Lung (tissue), 12 donors: Measurements from ENCODE around the gene NFIB. TPM values are rescaled to one million over a fixed set of nuclear protein-coding genes. Genes with fewer than 3 reads are reported as not detected.
A peak's percentile ranks its signal among the peaks of the same experiment; 100 is the strongest.

Experiments
- ATAC-seq: fragments of 200-7000 bp; cut with Tn5 transposase; one replicate; pipeline ENCODE4 v1.9.1; 2020; ENCODE audit warnings: moderate number of reproducible peaks; ENCODE audit not compliant: insufficient read depth, low FRiP score
- DNase-seq, 3 donors: peaks; one replicate each; pipeline ENCODE4 v3.0.0-alpha.2; 2013 to 2017
- H3K27ac ChIP-seq, 2 donors: one replicate each; pipeline ENCODE4 v1.5.1; 2013; ENCODE audit warnings: mild to moderate bottlenecking in 2 of 2, moderate library complexity in 2 of 2, control low read depth in 1 of 2, inconsistent platforms in 1 of 2, low read depth in 1 of 2, low read length in 1 of 2
- H3K27me3 ChIP-seq, 3 donors: one replicate each; pipeline ENCODE4 v1.5.1; 2013; ENCODE audit warnings: low read length in 2 of 3; ENCODE audit not compliant: control insufficient read depth in 3 of 3, insufficient read depth in 3 of 3
- H3K36me3 ChIP-seq, 4 donors: one replicate each; pipeline ENCODE4 v1.5.1; 2013; ENCODE audit warnings: low read length in 4 of 4, mild to moderate bottlenecking in 1 of 4, moderate library complexity in 1 of 4; ENCODE audit not compliant: control insufficient read depth in 4 of 4, insufficient read depth in 4 of 4
- H3K4me1 ChIP-seq, 5 donors: one replicate each; pipeline ENCODE4 v1.5.1; 2013; ENCODE audit warnings: low read length in 5 of 5, mild to moderate bottlenecking in 2 of 5, moderate library complexity in 1 of 5; ENCODE audit not compliant: control insufficient read depth in 5 of 5, insufficient read depth in 5 of 5
- H3K4me3 ChIP-seq: one replicate; pipeline ENCODE4 v1.5.1; 2013; ENCODE audit warnings: mild to moderate bottlenecking, control low read depth, moderate library complexity
- H3K9ac ChIP-seq, 2 donors: one replicate each; pipeline ENCODE4 v1.5.1; 2013; ENCODE audit warnings: low read length in 2 of 2, control low read depth in 1 of 2; ENCODE audit not compliant: insufficient read depth in 1 of 2
- H3K9me3 ChIP-seq, 4 donors: one replicate each; pipeline ENCODE4 v1.5.1; 2013; ENCODE audit warnings: low read length in 3 of 4, mild to moderate bottlenecking in 1 of 4, moderate library complexity in 1 of 4; ENCODE audit not compliant: control insufficient read depth in 4 of 4, insufficient read depth in 3 of 4
- CTCF ChIP-seq: IDR thresholded peaks from 2 replicates; pipeline ENCODE4 v1.5.1; 2012; ENCODE audit warnings: mild to moderate bottlenecking; ENCODE audit errors: control extremely low read depth, extremely low read depth
- WGBS, 2 donors: extraction: QIAGEN DNeasy Blood & Tissue Kit; methylation state at CpG; one replicate each; pipeline ENCODE4 v1.1.7; 2013; 5-methylcytosine and 5-hydroxymethylcytosine counted together
- polyA plus RNA-seq, 2 donors: library from polyadenylated mRNA; stranded (reverse); fragments of 200-250 nt; gene quantifications; one replicate each; pipeline ENCODE4 v1.2.1, GENCODE V29; 2013
- total RNA-seq, 2 donors: library from RNA; depleted of rRNA in 1 of 2; stranded (reverse); fragments of >200 nt in 1 of 2; gene quantifications; one replicate each; pipeline ENCODE4 v1.2.1, GENCODE V29; 2014 to 2021
- donor health status: control.
- donor health status: control.
- donor health status: Bipolar disorder and iron deficiency.
- donor health status: healthy.
- donor health status: DM: yes; HTN: yes; CAD: no.

Gene NFIB
- total and polyA plus RNA-seq, 4 donors: 7.3 to 189 (median 51.0) TPM

DNA sequence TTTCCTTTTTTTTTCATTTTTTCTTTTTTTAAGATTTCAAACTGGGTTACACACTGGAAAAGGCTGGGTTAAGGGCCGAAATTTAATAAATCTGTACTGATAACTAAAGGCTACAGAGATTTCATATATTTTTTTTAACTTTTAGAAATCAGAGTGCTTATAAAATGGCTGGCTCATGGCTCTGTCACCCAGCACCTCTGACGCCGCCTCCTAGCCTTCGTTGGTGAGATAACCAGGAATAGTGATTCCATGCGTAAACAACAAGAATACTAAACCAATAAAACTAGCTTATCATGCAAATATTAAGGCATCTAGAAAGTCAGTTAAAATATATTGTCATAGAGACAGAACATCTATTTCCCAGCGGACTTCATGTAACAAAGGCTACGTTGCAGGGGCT is 226.4 kb downstream of the NFIB start:
- no peak for ATAC-seq
- Histone ChIP-seq H3K9ac (no peak overlapping the region), H3K27ac (no peak overlapping the region), H3K27me3 (no peaks in the 10 kb centered on the region), H3K36me3 (peaks cover 7 to 21% (median 12%) of the 10 kb centered on the region in 4 donors), H3K9me3 (no peaks in the 10 kb centered on the region), H3K4me1 (peaks cover 0 to 36% (median 14%) of the 10 kb centered on the region in 5 donors), H3K4me3 (no peak overlapping the region)
- 95 to 98% methylated on average over 7 of the region's 7 CpGs for WGBS, 2 donors
- TF ChIP-seq CTCF: no peak
- DNase-seq: no peak

- no peak for ATAC-seq
- Histone ChIP-seq H3K27ac (no peak overlapping the region), H3K9ac (no peak overlapping the region), H3K9me3 (no peaks in the 10 kb centered on the region), H3K4me3 (no peak overlapping the region), H3K27me3 (no peaks in the 10 kb centered on the region), H3K4me1 (peaks cover 0 to 39% (median 8%) of the 10 kb centered on the region in 5 donors), H3K36me3 (peaks cover 3 to 14% (median 9%) of the 10 kb centered on the region in 4 donors)
- no peak for DNase-seq
- 95% methylated on average over 5 of the region's 5 CpGs for WGBS, 2 donors
- TF ChIP-seq CTCF: no peak
These were observed 227.4 kb downstream of the NFIB start for GRCh38 chr9:14086495-14086894.

DNA sequence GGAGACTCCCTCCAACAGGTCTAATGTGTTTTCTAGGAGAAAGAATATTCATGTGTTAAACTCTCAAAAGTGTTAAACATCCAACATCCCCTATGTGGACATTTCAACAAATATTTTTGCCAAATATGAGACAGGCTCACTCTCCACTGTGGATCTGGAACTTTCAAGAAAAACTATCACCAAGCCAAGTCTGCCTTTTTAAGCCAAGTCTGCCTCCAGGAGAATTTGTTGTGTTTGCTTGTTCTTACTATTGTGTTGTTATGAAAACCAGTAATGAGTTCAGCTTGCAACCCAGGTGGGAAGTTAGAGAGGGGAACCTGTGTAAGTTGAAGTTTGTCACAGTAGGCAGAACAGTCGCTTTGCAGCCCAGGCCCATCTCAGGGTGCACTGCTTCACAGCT is 228.1 kb downstream of the NFIB start:
- Histone ChIP-seq H3K36me3 (peaks cover 3 to 14% (median 9%) of the 10 kb centered on the region in 4 donors), H3K4me1 (peaks cover 0 to 44% (median 8%) of the 10 kb centered on the region in 5 donors), H3K27ac (no peak overlapping the region), H3K9ac (no peak overlapping the region), H3K27me3 (no peaks in the 10 kb centered on the region), H3K4me3 (no peak overlapping the region), H3K9me3 (no peaks in the 10 kb centered on the region)
- peak in 1 of 3 donors; percentile 55 for DNase-seq
- ATAC-seq: no peak
- WGBS, 2 donors: 90 to 92% methylated on average over 1 of the region's 1 CpG
- no peak for TF ChIP-seq CTCF

DNA sequence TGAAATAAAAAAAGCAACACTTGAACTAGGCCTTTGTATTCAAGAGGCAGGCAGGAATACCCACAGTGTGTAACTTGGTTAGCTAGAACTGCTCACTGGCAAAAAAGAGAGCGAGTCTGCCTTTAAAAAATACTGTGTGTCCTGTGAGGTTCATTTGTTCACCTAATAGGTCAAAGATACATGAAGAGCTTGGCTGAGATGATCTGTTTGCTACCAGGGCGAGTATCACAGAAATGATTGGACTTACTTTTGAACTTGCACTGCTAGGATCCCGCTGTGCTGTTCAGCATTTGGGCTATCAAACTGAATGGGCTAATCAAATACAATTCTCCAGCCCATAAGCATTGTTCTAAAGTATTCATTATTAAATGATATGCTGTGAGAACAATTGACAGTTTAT is 229.1 kb downstream of the NFIB start:
- DNase-seq (no peak), ATAC-seq (no peak)
- Histone ChIP-seq H3K27me3 (no peaks in the 10 kb centered on the region), H3K9me3 (no peaks in the 10 kb centered on the region), H3K4me3 (no peak overlapping the region), H3K27ac (no peak overlapping the region), H3K9ac (no peak overlapping the region), H3K4me1 (peaks cover 0 to 37% (median 8%) of the 10 kb centered on the region in 5 donors), H3K36me3 (peaks cover 3 to 14% (median 9%) of the 10 kb centered on the region in 4 donors)
- no peak for TF ChIP-seq CTCF
- WGBS, 2 donors: 91 to 95% methylated on average over 3 of the region's 3 CpGs
